SK-N-MC (cell line): ENCODE results near the gene DLEC1.

Experiments used
- EZH2 ChIP-seq: fragments of 200-600 bp; sonication (generic); IDR thresholded peaks from one replicate; pipeline ENCODE4 v1.6.1; 2017; ENCODE audit warnings: antibody characterized with exemption
- POLR2AphosphoS5 ChIP-seq: IDR thresholded peaks from 2 replicates; pipeline ENCODE4 v1.6.1; 2012; ENCODE audit warnings: mild to moderate bottlenecking, low read depth, low read length, borderline replicate concordance

GRCh38 chr3:38001456-38002081 is 37.4 kb upstream of the DLEC1 start:
- TF ChIP-seq POLR2AphosphoS5: no peak
- no peak for TF ChIP-seq EZH2
